H9 (cell line): ENCODE data around the gene NKAPD1. TPM values are rescaled to one million over a fixed set of nuclear protein-coding genes. Genes with fewer than 3 reads are reported as not detected.

ENCODE experiments used
- DNase-seq: peaks from one replicate; pipeline ENCODE4 v3.0.0-alpha.2; 2017
- H2AFZ ChIP-seq: one replicate; pipeline ENCODE4 v1.6.1; 2013; ENCODE audit warnings: mild to moderate bottlenecking, low read length, control low read depth, moderate library complexity
- H2AK5ac ChIP-seq: 2 replicates; pipeline ENCODE4 v1.6.1; 2013; ENCODE audit warnings: low read length, control low read depth, mixed read lengths; ENCODE audit not compliant: insufficient read length
- H2BK120ac ChIP-seq: one replicate; pipeline ENCODE4 v1.6.1; 2013; ENCODE audit warnings: low read depth, mild to moderate bottlenecking, low read length, control low read depth, inconsistent platforms; ENCODE audit not compliant: poor library complexity, severe bottlenecking
- H2BK12ac ChIP-seq: 2 replicates; pipeline ENCODE4 v1.6.1; 2013; ENCODE audit warnings: low read length, control low read depth, mixed read lengths, low read depth; ENCODE audit not compliant: insufficient read length
- H2BK15ac ChIP-seq: 2 replicates; pipeline ENCODE4 v1.6.1; 2013; ENCODE audit warnings: low read depth, low read length, control low read depth
- H2BK20ac ChIP-seq: one replicate; pipeline ENCODE4 v1.6.1; 2013; ENCODE audit warnings: low read depth, mild to moderate bottlenecking, low read length, control low read depth, inconsistent platforms; ENCODE audit not compliant: poor library complexity, severe bottlenecking
- H2BK5ac ChIP-seq: 2 replicates; pipeline ENCODE4 v1.6.1; 2013; ENCODE audit warnings: low read length, control low read depth, mixed read lengths; ENCODE audit not compliant: insufficient read length
- H3K14ac ChIP-seq: 2 replicates; pipeline ENCODE4 v1.6.1; 2013; ENCODE audit warnings: low read length, control low read depth; ENCODE audit not compliant: insufficient read depth
- H3K18ac ChIP-seq: 2 replicates; pipeline ENCODE4 v1.6.1; 2013; ENCODE audit warnings: low read depth, mild to moderate bottlenecking, mixed read lengths, low read length, control low read depth; ENCODE audit not compliant: insufficient read length
- H3K23ac ChIP-seq: 2 replicates; pipeline ENCODE4 v1.6.1; 2013; ENCODE audit warnings: low read length, control low read depth, mixed read lengths, low read depth; ENCODE audit not compliant: insufficient read length
- H3K23me2 ChIP-seq: 2 replicates; pipeline ENCODE4 v1.6.1; 2013; ENCODE audit warnings: low read depth, mild to moderate bottlenecking, mixed read lengths, low read length, control low read depth; ENCODE audit not compliant: insufficient read length, poor library complexity, severe bottlenecking
- H3K27ac ChIP-seq: 2 replicates; pipeline ENCODE4 v1.5.1; 2013; ENCODE audit warnings: low read length, control low read depth, mixed read lengths, low read depth; ENCODE audit not compliant: insufficient read length
- H3K27me3 ChIP-seq: 2 replicates; pipeline ENCODE4 v1.6.1; 2013; ENCODE audit warnings: low read length, control low read depth, inconsistent platforms; ENCODE audit not compliant: insufficient read depth
- H3K4ac ChIP-seq: 2 replicates; pipeline ENCODE4 v1.6.1; 2013; ENCODE audit warnings: low read depth, mild to moderate bottlenecking, control low read depth, inconsistent platforms, low read length, moderate library complexity
- H3K4me1 ChIP-seq: 2 replicates; pipeline ENCODE4 v1.6.1; 2013; ENCODE audit warnings: low read length, control low read depth, inconsistent platforms; ENCODE audit not compliant: insufficient read depth
- H3K4me2 ChIP-seq: 2 replicates; pipeline ENCODE4 v1.6.1; 2013; ENCODE audit warnings: low read length, control low read depth, mixed read lengths; ENCODE audit not compliant: insufficient read length, insufficient read depth
- H3K56ac ChIP-seq: 2 replicates; pipeline ENCODE4 v1.6.1; 2013; ENCODE audit warnings: low read depth, mild to moderate bottlenecking, mixed read lengths, low read length, control low read depth; ENCODE audit not compliant: insufficient read length
- H3K79me1 ChIP-seq: 2 replicates; pipeline ENCODE4 v1.6.1; 2013; ENCODE audit warnings: low read depth, mild to moderate bottlenecking, moderate library complexity, low read length, control low read depth, inconsistent platforms; ENCODE audit not compliant: insufficient read depth, poor library complexity, severe bottlenecking
- H3K79me2 ChIP-seq: 2 replicates; pipeline ENCODE4 v1.6.1; 2013; ENCODE audit warnings: low read length, control low read depth, inconsistent platforms; ENCODE audit not compliant: insufficient read depth
- H3K9ac ChIP-seq: 2 replicates; pipeline ENCODE4 v1.6.1; 2013; ENCODE audit warnings: low read length, control low read depth, mixed read lengths; ENCODE audit not compliant: insufficient read length; ENCODE audit errors: extremely low read depth
- H3K9me3 ChIP-seq: one replicate; pipeline ENCODE4 v1.6.1; 2013; ENCODE audit warnings: low read depth, low read length, inconsistent platforms; ENCODE audit not compliant: control insufficient read depth
- H3T11ph ChIP-seq: one replicate; pipeline ENCODE4 v1.6.1; 2013; ENCODE audit warnings: mild to moderate bottlenecking, low read length, control low read depth, inconsistent platforms
- H4K20me1 ChIP-seq: one replicate; pipeline ENCODE4 v1.6.1; 2013; ENCODE audit not compliant: control insufficient read depth, insufficient read length, insufficient read depth
- H4K5ac ChIP-seq: 2 replicates; pipeline ENCODE4 v1.6.1; 2013; ENCODE audit warnings: low read depth, mild to moderate bottlenecking, mixed read lengths, low read length, control low read depth; ENCODE audit not compliant: insufficient read length
- H4K8ac ChIP-seq: replicated peaks from 2 replicates; pipeline ENCODE4 v1.6.1; 2013; ENCODE audit warnings: low read length, control low read depth, mixed read lengths, low read depth; ENCODE audit not compliant: insufficient read length
- H4K91ac ChIP-seq: 2 replicates; pipeline ENCODE4 v1.6.1; 2013; ENCODE audit warnings: low read depth, mild to moderate bottlenecking, moderate library complexity, mixed read lengths, low read length, control low read depth; ENCODE audit not compliant: insufficient read length
- H3K27ac Mint-ChIP-seq, 3 experiments: 2 replicates in 2 of 3; 3 replicates in 1 of 3; pipeline ENCODE4 v1.8.0; 2020 to 2021; ENCODE audit warnings: mixed read lengths in 3 of 3, mild to moderate bottlenecking in 1 of 3, moderate library complexity in 1 of 3
- H3K27me3 Mint-ChIP-seq: 2 replicates; pipeline ENCODE4 v1.8.0; 2021; ENCODE audit warnings: low read depth, mild to moderate bottlenecking, moderate library complexity, mixed read lengths
- H3K36me3 Mint-ChIP-seq, 3 experiments: 2 replicates in 2 of 3; 3 replicates in 1 of 3; pipeline ENCODE4 v1.8.0; 2020 to 2021; ENCODE audit warnings: low read depth in 3 of 3, mixed read lengths in 3 of 3; ENCODE audit not compliant: insufficient read depth in 1 of 3
- H3K4me1 Mint-ChIP-seq, 2 experiments: 2 replicates each; pipeline ENCODE4 v1.8.0; 2020; ENCODE audit warnings: mixed read lengths in 2 of 2
- H3K4me3 Mint-ChIP-seq, 2 experiments: 2 replicates in 1 of 2; 3 replicates in 1 of 2; pipeline ENCODE4 v1.8.0; 2020 to 2021; ENCODE audit warnings: mild to moderate bottlenecking in 2 of 2, mixed read lengths in 2 of 2, moderate library complexity in 1 of 2
- H3K9me3 Mint-ChIP-seq, 2 experiments: 2 replicates in 1 of 2; 3 replicates in 1 of 2; pipeline ENCODE4 v1.8.0; 2020; ENCODE audit warnings: mild to moderate bottlenecking in 2 of 2, mixed read lengths in 2 of 2, moderate library complexity in 1 of 2
- CTCF ChIP-seq: fragments of 200-600 bp; sonication (generic); conservative IDR thresholded peaks from 3 replicates; pipeline ENCODE4 v1.8.0; 2021; ENCODE audit warnings: antibody characterized with exemption, mild to moderate bottlenecking
- WGBS: extraction: QIAGEN DNeasy Blood & Tissue Kit; methylation state at CpG from one replicate; pipeline ENCODE4 v1.1.7; 2013; ENCODE audit warnings: missing lambda C conversion rate, low lambda C conversion rate, mixed read lengths; ENCODE audit not compliant: insufficient read length; ENCODE audit errors: extremely low coverage; 5-methylcytosine and 5-hydroxymethylcytosine counted together
- total RNA-seq: library from RNA; stranded (reverse); gene quantifications from 2 replicates; pipeline ENCODE4 v1.2.1, GENCODE V29; 2021

NKAPD1 gene
- total RNA-seq, 1 experiment from 2014 or later = 25.9 TPM

- Histone ChIP-seq H3K27ac (no peak overlapping the region), H2AK5ac (no peak overlapping the region), H3K79me2 (no peaks in the 10 kb centered on the region), H3K4me2 (no peak overlapping the region), H2BK20ac (no peak overlapping the region), H2BK120ac (no peak overlapping the region), H4K91ac (no peak overlapping the region), H4K5ac (no peak overlapping the region), H3T11ph (no peak overlapping the region), H3K18ac (no peak overlapping the region), H4K8ac (no peak overlapping the region), H3K56ac (no peak overlapping the region), H2AFZ (no peak overlapping the region), H3K4ac (no peak overlapping the region), H3K9ac (no peak overlapping the region), H3K9me3 (no peaks in the 10 kb centered on the region), H2BK5ac (no peak overlapping the region), H3K27me3 (no peaks in the 10 kb centered on the region), H3K23me2 (no peaks in the 10 kb centered on the region), H2BK15ac (no peak overlapping the region), H3K14ac (no peak overlapping the region), H3K79me1 (no peaks in the 10 kb centered on the region), H2BK12ac (no peak overlapping the region), H3K4me1 (no peaks in the 10 kb centered on the region), H3K23ac (no peak overlapping the region), H4K20me1 (no peaks in the 10 kb centered on the region)
- WGBS = no CpG with 5 or more reads among the region's 8 CpGs
- no peak for DNase-seq
- H3K27ac Mint-ChIP-seq = no peak overlapping the region
- H3K9me3 Mint-ChIP-seq = no peaks in the 10 kb centered on the region
- no peak for TF ChIP-seq CTCF
- H3K36me3 Mint-ChIP-seq = no peaks in the 10 kb centered on the region
- no peak overlapping the region for H3K4me3 Mint-ChIP-seq
- H3K4me1 Mint-ChIP-seq = no peaks in the 10 kb centered on the region
- H3K27me3 Mint-ChIP-seq = no peaks in the 10 kb centered on the region
These were observed 32.0 kb downstream of the NKAPD1 start for GRCh38 chr11:112106070-112106469.
